GM18526 (cell line): ENCODE data around the gene B3GALNT2.

ENCODE experiments used
- POLR2A ChIP-seq: IDR thresholded peaks from 3 replicates; pipeline ENCODE4 v1.6.1; 2011; ENCODE audit not compliant: insufficient read length; ENCODE audit errors: extremely low read depth

B3GALNT2 gene

DNA sequence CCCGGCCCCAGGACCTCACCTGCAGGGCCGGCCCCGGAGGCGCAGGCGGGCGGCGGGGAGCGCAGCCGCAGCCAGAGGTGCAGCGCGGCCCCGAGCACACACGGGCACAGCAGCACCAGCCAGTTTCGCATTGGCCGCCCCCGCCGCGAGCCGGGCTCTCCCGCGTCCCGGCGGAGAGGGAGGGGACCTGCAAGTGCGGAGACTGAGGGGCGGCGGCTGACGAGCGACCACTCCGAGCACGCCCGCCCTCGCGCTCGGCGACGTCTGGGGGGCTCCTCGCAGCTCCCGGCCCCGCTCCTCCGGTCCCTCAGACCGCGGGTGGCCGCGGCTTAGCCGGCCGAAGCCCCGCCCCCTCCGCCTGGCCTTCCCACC is at the start of gene B3GALNT2:
Gene B3GALNT2, minus strand, starts transcription at position 331 of the 372 bp plus-strand sequence. Its CDS starts 200 bp downstream, at position 131.
- TF ChIP-seq POLR2A = peak; percentile 47

DNA sequence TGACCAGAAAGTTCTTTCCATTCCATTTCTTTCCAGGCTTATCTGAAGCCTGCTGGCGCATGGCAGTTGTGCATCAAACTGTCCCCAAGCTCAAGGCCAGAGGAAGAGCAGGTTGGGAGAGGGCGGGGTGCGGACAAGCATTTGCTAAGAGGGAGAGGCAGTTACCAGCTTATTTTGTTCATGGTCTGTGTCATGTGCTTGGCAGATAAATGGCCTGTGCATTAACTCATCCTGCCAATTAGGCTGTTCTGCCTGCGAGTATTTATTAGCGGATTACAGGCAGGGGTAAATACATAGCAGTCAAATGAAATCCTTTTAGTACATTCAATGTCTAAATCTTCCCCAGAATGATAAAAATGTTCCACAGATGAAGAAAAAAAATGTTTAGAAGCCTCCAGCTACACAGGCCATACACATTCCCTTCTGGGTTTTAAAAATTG is 48.9 kb upstream of the B3GALNT2 start:
- no peak for TF ChIP-seq POLR2A

- no peak for TF ChIP-seq POLR2A
Measured at GRCh38 chr1:235552146-235552716, 48.0 kb upstream of the B3GALNT2 start.

DNA sequence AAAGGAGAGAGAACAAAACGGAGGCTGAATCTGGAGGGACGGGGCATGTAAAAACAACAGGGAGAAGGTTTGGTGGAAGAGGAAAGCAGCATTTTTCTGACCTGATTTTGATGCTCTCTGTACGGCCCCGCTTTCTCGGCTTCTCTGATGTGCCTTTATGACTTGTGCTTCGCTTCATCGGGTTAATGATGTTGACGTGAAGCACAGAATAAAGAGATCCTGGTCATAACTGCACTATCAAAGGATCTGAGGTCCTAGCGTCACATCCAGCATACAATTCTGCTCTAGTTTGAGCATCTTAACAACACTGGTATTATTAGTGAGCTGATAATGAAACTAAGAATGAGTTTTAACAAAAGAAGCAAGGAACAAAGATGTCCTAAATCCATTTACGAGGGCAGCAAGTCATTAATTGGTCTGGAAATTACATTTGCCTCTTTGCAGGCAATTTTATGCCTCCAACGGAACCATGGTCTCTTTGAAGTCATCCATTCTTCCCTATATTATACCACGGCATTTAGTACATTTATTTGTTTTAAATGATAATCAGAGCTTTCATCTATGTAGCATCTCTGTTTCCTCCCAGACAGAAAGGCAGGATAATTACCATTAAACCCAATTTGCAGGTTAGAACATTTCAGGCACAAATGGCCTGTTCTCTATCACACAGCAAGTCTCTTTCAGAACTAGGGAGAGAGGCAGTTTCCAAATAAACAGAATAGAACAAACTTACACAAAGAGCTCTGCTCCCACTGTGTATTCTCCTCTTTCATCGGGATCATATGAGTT is 45.3 kb upstream of the B3GALNT2 start:
- no peak for TF ChIP-seq POLR2A

DNA sequence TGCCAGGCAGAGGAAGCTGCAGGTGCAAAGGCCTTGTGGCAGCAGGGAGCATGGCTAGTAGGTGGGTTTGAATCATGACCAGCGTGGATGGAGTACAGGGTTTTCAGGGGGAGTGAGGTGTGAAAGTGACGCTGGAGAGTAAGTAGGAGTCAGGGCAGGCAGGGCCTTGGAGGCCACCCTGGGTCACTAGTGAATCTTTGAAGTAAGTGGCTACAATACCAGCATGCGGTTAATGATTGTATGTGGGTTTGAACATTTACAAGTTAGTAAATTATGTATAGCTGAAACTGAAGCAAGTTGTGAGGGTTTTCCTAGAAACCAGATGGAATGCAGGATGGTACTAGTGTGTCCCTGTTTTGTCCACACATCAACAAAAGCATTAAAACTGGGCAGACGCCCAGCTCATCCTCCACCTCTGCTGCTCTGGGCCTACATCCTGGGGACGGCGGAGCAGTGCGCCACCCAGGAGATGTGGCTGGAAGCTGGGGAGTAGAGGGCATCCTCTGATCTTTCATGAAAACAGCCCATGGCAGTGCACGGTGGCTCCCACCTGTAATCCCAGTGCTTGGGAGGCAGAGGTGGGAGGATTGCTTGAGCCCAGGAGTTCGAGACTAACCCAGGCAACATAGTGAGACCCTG is 41.2 kb upstream of the B3GALNT2 start:
- TF ChIP-seq POLR2A = no peak

- TF ChIP-seq POLR2A = no peak
Measured at GRCh38 chr1:235533476-235534168, 29.4 kb upstream of the B3GALNT2 start.

- no peak for TF ChIP-seq POLR2A
Measured at GRCh38 chr1:235532360-235532759, 28.1 kb upstream of the B3GALNT2 start.

- TF ChIP-seq POLR2A = no peak
Measured at GRCh38 chr1:235527196-235527814, 23.1 kb upstream of the B3GALNT2 start.

DNA sequence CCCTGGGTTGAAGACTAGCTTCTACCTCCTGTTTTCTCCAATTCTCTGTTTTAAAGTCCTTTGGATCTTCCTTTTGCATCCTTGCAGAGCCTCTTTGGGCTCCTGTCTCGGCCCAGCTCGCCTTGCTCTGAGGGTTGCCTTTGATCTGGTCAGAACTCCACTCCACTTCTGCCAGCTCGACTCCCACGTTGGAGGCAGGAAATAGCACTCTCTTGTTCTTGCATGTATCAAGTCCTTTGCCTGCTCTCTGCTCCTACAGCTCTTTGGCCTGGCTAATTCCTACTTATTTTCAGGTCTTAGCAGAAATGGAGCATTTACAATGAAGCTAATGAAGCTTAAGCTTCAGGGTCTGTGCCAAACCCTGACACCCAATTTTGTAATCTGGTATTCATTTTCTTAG is 21.1 kb upstream of the B3GALNT2 start:
- TF ChIP-seq POLR2A = no peak

DNA sequence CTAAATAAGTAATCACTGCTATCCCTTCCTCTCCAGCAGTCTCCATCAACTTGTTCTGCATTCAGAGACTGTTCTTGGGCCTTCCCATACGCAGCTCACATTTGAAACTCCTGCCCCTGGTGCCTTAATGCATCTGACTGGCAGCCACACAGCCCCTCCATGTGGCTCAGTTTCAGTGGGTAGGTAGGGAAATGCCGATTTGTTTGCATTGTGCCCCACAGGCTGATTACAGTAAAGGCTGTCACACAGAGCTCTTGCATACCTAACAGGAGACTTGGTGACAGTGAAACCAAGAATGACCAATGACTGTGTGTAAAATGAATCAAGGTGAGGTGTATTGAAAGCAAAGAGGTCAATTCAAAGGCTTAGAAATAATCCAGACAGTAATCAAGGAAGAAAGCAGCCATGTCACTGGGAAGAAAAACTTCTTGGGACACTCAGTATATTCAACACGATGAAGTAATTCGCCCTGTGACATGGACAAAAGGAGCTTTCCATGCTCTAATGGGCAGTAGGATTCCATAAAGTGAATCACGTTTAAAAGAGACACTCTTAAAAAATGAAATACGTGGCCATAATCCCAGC is 12.7 kb upstream of the B3GALNT2 start:
- no peak for TF ChIP-seq POLR2A

GRCh38 chr1:235515844-235516512 is 11.7 kb upstream of the B3GALNT2 start:
- no peak for TF ChIP-seq POLR2A

DNA sequence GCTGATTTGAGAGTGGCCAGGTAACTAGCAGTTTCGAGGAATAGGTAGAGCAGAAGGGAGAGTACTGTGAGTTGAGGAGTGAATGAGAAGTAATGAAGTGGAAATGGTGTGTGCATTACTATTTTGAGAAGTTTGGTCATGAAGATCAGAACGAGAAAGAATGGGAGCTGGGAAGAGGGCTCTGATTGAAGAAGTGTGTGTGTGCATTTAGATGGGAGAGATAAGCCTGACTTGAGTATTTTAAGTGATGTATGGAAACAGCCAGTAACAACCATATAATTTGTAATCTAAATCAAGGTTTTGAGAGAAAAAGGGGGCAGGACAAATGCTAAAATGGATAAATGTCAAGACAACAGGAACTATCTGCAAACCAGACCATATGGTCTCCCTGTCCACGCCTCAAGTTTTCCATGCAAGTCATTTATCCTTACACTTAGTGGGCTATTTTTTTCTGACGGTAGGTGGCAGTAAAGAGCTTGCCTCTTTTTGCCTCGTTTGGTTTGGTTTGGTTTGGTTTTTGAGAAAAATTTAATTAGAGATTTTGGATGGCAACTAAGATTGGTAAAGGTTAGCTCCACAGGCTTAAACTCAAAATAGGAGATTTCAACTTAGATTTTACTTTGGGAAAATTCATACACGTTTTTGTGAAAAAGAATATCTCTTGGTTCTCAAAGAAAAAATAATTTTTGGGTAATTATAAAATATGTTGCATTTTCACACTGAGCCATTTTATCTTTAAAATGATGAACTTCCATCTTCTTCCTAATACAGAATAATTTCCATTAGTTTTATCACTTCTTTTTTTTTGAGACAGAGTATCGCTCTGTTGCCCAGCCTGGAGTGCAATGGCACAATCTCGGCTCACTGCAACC is 9.5 kb upstream of the B3GALNT2 start:
- no peak for TF ChIP-seq POLR2A

GRCh38 chr1:235511470-235512240 is 7.4 kb upstream of the B3GALNT2 start:
- no peak for TF ChIP-seq POLR2A
